Measurements from ENCODE around the gene MMP17.
A peak's percentile ranks its signal among the peaks of the same experiment; 100 is the strongest.

MMP17 gene

GRCh38 chr12:131896080-131896810 is 68.1 kb downstream of the MMP17 start:
- peak in 1 of 2 experiments; percentile 50 for DNase-seq

DNA sequence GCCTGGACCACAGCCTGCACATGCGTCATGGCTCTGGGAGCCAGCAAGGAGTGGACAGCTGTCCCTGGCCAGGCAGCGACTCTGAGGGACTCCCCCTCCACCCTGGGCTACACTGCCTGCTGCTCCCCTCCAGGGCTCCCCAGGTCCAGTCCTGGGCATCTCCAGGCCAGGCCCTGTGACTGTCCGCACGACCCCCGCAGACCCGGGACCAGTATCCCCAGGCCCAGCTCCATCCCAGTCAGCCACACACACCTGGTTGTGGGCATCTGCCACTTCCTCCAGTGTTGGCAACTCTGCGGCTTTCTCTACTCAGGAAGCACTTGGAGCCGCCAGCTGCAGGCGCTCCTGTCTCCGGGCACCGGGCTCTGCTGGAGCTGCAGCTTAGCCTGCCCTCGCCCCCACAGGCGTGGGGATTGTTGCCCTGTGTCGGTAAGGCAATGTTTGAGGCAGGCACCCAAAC is 68.6 kb downstream of the MMP17 start:
- DNase-seq: no peak

GRCh38 chr12:131897276-131897675 is 69.1 kb downstream of the MMP17 start:
- no peak for DNase-seq

DNA sequence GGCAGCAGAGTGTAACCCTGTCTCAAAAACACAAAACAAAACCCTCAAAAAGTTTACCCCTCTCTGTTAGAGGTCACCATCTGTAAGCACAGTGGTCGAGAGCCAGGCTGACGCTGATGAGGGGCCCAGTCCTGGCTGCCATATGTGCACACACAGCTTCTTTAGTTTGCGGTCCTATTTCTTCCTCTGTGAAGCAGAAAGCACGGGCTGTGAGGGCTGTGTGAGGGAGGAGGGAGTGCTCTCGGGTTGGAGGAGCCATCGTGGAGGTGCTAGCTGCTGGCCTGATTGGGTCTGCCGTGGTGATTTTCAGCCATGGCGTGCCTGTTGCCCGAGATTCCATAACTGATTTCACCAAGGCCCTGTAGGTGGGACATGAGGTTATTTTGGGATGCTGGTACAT is 69.7 kb downstream of the MMP17 start:
- DNase-seq: no peak

DNA sequence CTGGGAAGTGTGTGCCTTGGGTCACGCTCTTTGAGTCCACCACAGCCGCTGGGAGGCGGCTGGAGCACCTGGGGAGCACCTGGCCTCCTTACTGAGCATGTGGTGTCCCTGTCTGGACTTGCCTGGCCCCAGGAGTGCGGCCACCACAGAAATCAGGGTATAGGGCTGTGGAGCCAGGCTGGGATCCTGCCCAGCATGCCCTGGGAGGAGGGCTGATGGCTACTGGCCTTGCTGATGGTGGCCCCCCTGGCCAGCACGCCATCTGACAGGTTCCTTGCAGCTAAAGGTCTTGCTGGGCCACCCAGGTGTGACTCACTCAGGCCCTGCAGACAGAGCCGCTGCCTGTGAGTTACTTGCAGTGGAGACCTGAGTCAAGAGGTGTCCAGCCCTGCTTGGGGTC is 72.2 kb downstream of the MMP17 start:
- no peak for DNase-seq

Data from NCI-H446 (cell line).